Aorta (tissue), 5 donors: ENCODE data around the gene RABGGTB. TPM values are rescaled to one million over a fixed set of nuclear protein-coding genes. Genes with fewer than 3 reads are reported as not detected.
"Not testable (repeated sequence)": the region's sequence is repeated elsewhere in the genome, so short reads cannot be mapped to it uniquely, and the experiment has no call there.

Experiments
- ATAC-seq: fragments of 200-7000 bp; cut with Tn5 transposase; one replicate; pipeline ENCODE4 v1.9.1; 2022; ENCODE audit warnings: moderate library complexity; ENCODE audit not compliant: low FRiP score
- DNase-seq, 2 donors: peaks; one replicate each; pipeline ENCODE4 v3.0.0-alpha.2; 2020
- H3K27ac ChIP-seq, 2 donors: one replicate each; pipeline ENCODE4 v1.5.1; 2013; ENCODE audit warnings: low read length in 2 of 2, mild to moderate bottlenecking in 2 of 2, moderate library complexity in 2 of 2, control low read depth in 1 of 2, inconsistent platforms in 1 of 2, low read depth in 1 of 2
- H3K27me3 ChIP-seq, 2 donors: one replicate each; pipeline ENCODE4 v1.6.1; 2013; ENCODE audit warnings: control low read depth in 1 of 2, low read length in 1 of 2, mild to moderate bottlenecking in 1 of 2, moderate library complexity in 1 of 2; ENCODE audit not compliant: insufficient read depth in 2 of 2, control insufficient read depth in 1 of 2
- H3K36me3 ChIP-seq, 2 donors: one replicate each; pipeline ENCODE4 v1.6.1; 2013; ENCODE audit warnings: control low read depth in 1 of 2, low read length in 1 of 2, mild to moderate bottlenecking in 1 of 2; ENCODE audit not compliant: insufficient read depth in 2 of 2, control insufficient read depth in 1 of 2
- H3K4me1 ChIP-seq, 2 donors: one replicate each; pipeline ENCODE4 v1.6.1; 2013; ENCODE audit warnings: low read length in 2 of 2, control low read depth in 1 of 2, mild to moderate bottlenecking in 1 of 2, moderate library complexity in 1 of 2; ENCODE audit not compliant: insufficient read depth in 2 of 2, control insufficient read depth in 1 of 2
- H3K4me3 ChIP-seq, 2 donors: one replicate each; pipeline ENCODE4 v1.5.1; 2013; ENCODE audit warnings: low read length in 2 of 2, control low read depth in 1 of 2, mild to moderate bottlenecking in 1 of 2
- H3K9me3 ChIP-seq: one replicate; pipeline ENCODE4 v1.6.1; 2013; ENCODE audit warnings: mild to moderate bottlenecking, low read length; ENCODE audit not compliant: control insufficient read depth
- WGBS, 2 donors: extraction: QIAGEN DNeasy Blood & Tissue Kit; methylation state at CpG; one replicate each; pipeline ENCODE4 v1.1.7; 2013; 5-methylcytosine and 5-hydroxymethylcytosine counted together
- intact Hi-C, 2 donors: fragments of 100-400 bp; cut with DNase I; formaldehyde crosslinking; loops; one replicate each; pipeline versions ENCODE4 v1.14.2 to v1.15.0; 2022
- polyA plus RNA-seq, 2 donors: library from polyadenylated mRNA; stranded (reverse); fragments of 200-250 nt; gene quantifications; one replicate each; pipeline ENCODE4 v1.2.3, GENCODE V29; 2013
- total RNA-seq, 2 donors: library from RNA; stranded (reverse); fragmentation: NEBNext Ultra II Directional; extraction: Animal tissue kit (Norgen Biotek cat#: 25700); gene quantifications; one replicate each; pipeline ENCODE4 v1.2.1, GENCODE V29; 2021
- donor health status: healthy with polysubstance abuse.
- donor health status: Bipolar disorder and iron deficiency.
- donor health status: DM: no; HTN: no; CAD: no.
- donor health status: DM: no; HTN: no; CAD: no.
- donor health status: DM: yes; HTN: yes; CAD: no.

RABGGTB gene
- total and polyA plus RNA-seq, 4 donors: 53.2 to 77.3 (median 63.3) TPM

- DNase-seq (no peak), ATAC-seq (no peak)
- Histone ChIP-seq H3K4me1 (no peaks in the 10 kb centered on the region), H3K27ac (no peak overlapping the region), H3K27me3 (no peaks in the 10 kb centered on the region), H3K9me3 (no peaks in the 10 kb centered on the region), H3K4me3 (no peak overlapping the region), H3K36me3 (no peaks in the 10 kb centered on the region)
- 53 to 60% methylated on average over 1 of the region's 1 CpG for WGBS, 2 donors
- intact Hi-C loops: no loop called here
Observed at GRCh38 chr1:75770761-75771160, 15.3 kb upstream of the RABGGTB start.

- Histone ChIP-seq H3K4me1 (no peaks in the 10 kb centered on the region), H3K27me3 (no peaks in the 10 kb centered on the region), H3K27ac (no peak overlapping the region), H3K9me3 (no peaks in the 10 kb centered on the region), H3K36me3 (no peaks in the 10 kb centered on the region), H3K4me3 (no peak overlapping the region)
- ATAC-seq: no peak
- no peak for DNase-seq
- intact Hi-C loops: no loop called here
- 74 to 75% methylated on average over 3 of the region's 3 CpGs for whole genome bisulfite sequencing, 2 donors
Observed at GRCh38 chr1:75771978-75772377, 14.1 kb upstream of the RABGGTB start.

GRCh38 chr1:75777812-75778211 lies 8.2 kb upstream of the RABGGTB start:
- WGBS, 2 donors: 84 to 93% methylated on average over 4 of the region's 4 CpGs
- DNase-seq, H3K27me3 ChIP-seq, H3K4me1 ChIP-seq, ATAC-seq, H3K36me3 ChIP-seq, H3K27ac ChIP-seq, H3K9me3 ChIP-seq, intact Hi-C loops, H3K4me3 ChIP-seq: not testable (repeated sequence)

GRCh38 chr1:75778694-75779093 lies 7.4 kb upstream of the RABGGTB start:
- H3K36me3 ChIP-seq, ATAC-seq, H3K9me3 ChIP-seq, DNase-seq, H3K27me3 ChIP-seq, H3K4me1 ChIP-seq, H3K4me3 ChIP-seq, intact Hi-C loops, H3K27ac ChIP-seq: not testable (repeated sequence)
- WGBS, 2 donors: 86 to 87% methylated on average over 5 of the region's 5 CpGs

GRCh38 chr1:75780183-75780582 lies 5.9 kb upstream of the RABGGTB start:
- 75 to 81% methylated on average over 4 of the region's 4 CpGs for WGBS, 2 donors
- H3K4me3 ChIP-seq, intact Hi-C loops: not testable (repeated sequence)

GRCh38 chr1:75783920-75784319 lies 2.1 kb upstream of the RABGGTB start:
- not testable (repeated sequence) for H3K27me3 ChIP-seq, H3K9me3 ChIP-seq, ATAC-seq, H3K4me1 ChIP-seq, H3K4me3 ChIP-seq, H3K36me3 ChIP-seq, H3K27ac ChIP-seq, DNase-seq
- intact Hi-C loops: loop anchor here in 1 of 2 donors (2.0 kb wide), 1 partner anchor 15 kb away; no protein-coding TSS in a partner anchor
- WGBS, 2 donors: 93 to 95% methylated on average over 4 of the region's 4 CpGs

More at GRCh38 chr1:75780183-75780582, 5.9 kb upstream of the RABGGTB start:
- not testable (repeated sequence) for H3K4me1 ChIP-seq, DNase-seq, ATAC-seq, H3K27ac ChIP-seq, H3K36me3 ChIP-seq, H3K27me3 ChIP-seq, H3K9me3 ChIP-seq

GRCh38 chr1:75785320-75785982 lies 605 bp upstream of the RABGGTB start:
- H3K4me3 ChIP-seq: peak overlapping the region; percentile 50 to 60
- H3K4me1 ChIP-seq: peaks cover 2 to 11% of the 10 kb centered on the region in 2 donors
- H3K27me3 ChIP-seq: no peaks in the 10 kb centered on the region
- ATAC-seq (peak; percentile 57), DNase-seq (no peak)
- peak overlapping the region; percentile 68 to 85 for H3K27ac ChIP-seq
- no peaks in the 10 kb centered on the region for H3K36me3 ChIP-seq
- intact Hi-C loops: loop anchor here (2.0 to 5.0 kb wide), 2 partner anchors 17 to 63 kb away; partner anchors contain the start of gene ACADM (in 1 of the 2)
- 10 to 11% methylated on average over 9 of the region's 9 CpGs for WGBS, 2 donors
- no peaks in the 10 kb centered on the region for H3K9me3 ChIP-seq

GRCh38 chr1:75786901-75787493 lies 941 bp downstream of the RABGGTB start:
- Histone ChIP-seq H3K27ac (peak overlapping the region in 1 of 2 donors; percentile 43), H3K4me1 (peaks cover 2 to 11% of the 10 kb centered on the region in 2 donors)
- WGBS, 2 donors: 2% methylated on average over 10 of the region's 10 CpGs

More at GRCh38 chr1:75786901-75787493, 941 bp downstream of the RABGGTB start:
- ATAC-seq: no peak
- intact Hi-C loops: loop anchor here (1.0 to 5.0 kb wide), 2 partner anchors 63 to 65 kb away; partner anchors contain the start of gene ACADM (in 2 of the 2)
- H3K4me3 ChIP-seq: peak overlapping the region; percentile 84 to 98
- peaks cover 0 to 2% of the 10 kb centered on the region in 2 donors for H3K36me3 ChIP-seq
- H3K27me3 ChIP-seq: no peaks in the 10 kb centered on the region
- no peaks in the 10 kb centered on the region for H3K9me3 ChIP-seq
- DNase-seq: no peak
